Measurements from ENCODE around the gene CTSD. TPM values are rescaled to one million over a fixed set of nuclear protein-coding genes. Genes with fewer than 3 reads are reported as not detected.
"Not testable (repeated sequence)": the region's sequence is repeated elsewhere in the genome, so short reads cannot be mapped to it uniquely, and the experiment has no call there.

Gene CTSD
- 201 and 234 TPM in 2 replicates for total RNA-seq (2014; rRNA removed; shearing (Covaris generic); ENCODE audit: low replicate concordance)

GRCh38 chr11:1763796-1764661 is at the start of gene CTSD:
Gene CTSD (minus strand): TSS chr11:1763927. CDS start chr11:1763859, 68 bp downstream.
- Histone ChIP-seq H3K36me3 (peaks cover 13% of the 10 kb centered on the region), H3K27me3 (no peaks in the 10 kb centered on the region)
- peak; percentile 81 for DNase-seq

GRCh38 chr11:1813356-1813755 is 49.6 kb upstream of the CTSD start:
- not testable (repeated sequence) for H3K27me3 ChIP-seq, H3K36me3 ChIP-seq, H3K9me3 ChIP-seq, DNase-seq, H3K4me3 ChIP-seq

More at GRCh38 chr11:1763796-1764661, at the start of gene CTSD:
- Histone ChIP-seq H3K9me3 (no peaks in the 10 kb centered on the region), H3K4me3 (peak within 1 kb of the TSS; percentile 97)

- H3K36me3 ChIP-seq: no peaks in the 10 kb centered on the region
- no peak for DNase-seq
- H3K9me3 ChIP-seq: peaks cover 9% of the 10 kb centered on the region; the same call in 1 of the 2 replicates
- H3K27me3 ChIP-seq: no peaks in the 10 kb centered on the region
- H3K4me3 ChIP-seq: no peak overlapping the region
These were observed 49.1 kb upstream of the CTSD start for GRCh38 chr11:1812801-1813200.

- Histone ChIP-seq H3K9me3 (0 out of 2 replicates have a peak, but pooled peaks cover 9% of the 10 kb centered on the region), H3K36me3 (no peaks in the 10 kb centered on the region), H3K27me3 (no peaks in the 10 kb centered on the region), H3K4me3 (no peak overlapping the region)
- no peak for DNase-seq
These were observed 48.5 kb upstream of the CTSD start for GRCh38 chr11:1812274-1812673.

- no peak for DNase-seq
- Histone ChIP-seq H3K4me3 (no peak overlapping the region), H3K27me3 (no peaks in the 10 kb centered on the region), H3K9me3 (0 out of 2 replicates have a peak, but pooled peaks cover 9% of the 10 kb centered on the region), H3K36me3 (no peaks in the 10 kb centered on the region)
These were observed 47.0 kb upstream of the CTSD start for GRCh38 chr11:1810761-1811160.

- DNase-seq: no peak
- no peaks in the 10 kb centered on the region; the same call in 1 of the 2 replicates for H3K27me3 ChIP-seq
These were observed 43.7 kb upstream of the CTSD start for GRCh38 chr11:1807264-1807995.

GRCh38 chr11:1805525-1805924 is 41.8 kb upstream of the CTSD start:
- no peak for DNase-seq
- no peaks in the 10 kb centered on the region; the same call in 1 of the 2 replicates for H3K27me3 ChIP-seq
- H3K4me3 ChIP-seq: no peak overlapping the region
- 0 out of 2 replicates have a peak, but pooled peaks cover 4% of the 10 kb centered on the region for H3K9me3 ChIP-seq
- no peaks in the 10 kb centered on the region for H3K36me3 ChIP-seq

More at GRCh38 chr11:1807264-1807995, 43.7 kb upstream of the CTSD start:
- H3K36me3 ChIP-seq: no peaks in the 10 kb centered on the region
- H3K9me3 ChIP-seq: 0 out of 2 replicates have a peak, but pooled peaks cover 9% of the 10 kb centered on the region
- no peak overlapping the region for H3K4me3 ChIP-seq

GRCh38 chr11:1803835-1804519 is 40.2 kb upstream of the CTSD start:
- H3K27me3 ChIP-seq, H3K9me3 ChIP-seq, H3K4me3 ChIP-seq, H3K36me3 ChIP-seq, DNase-seq: not testable (repeated sequence)

- no peak for DNase-seq
- no peak overlapping the region for H3K4me3 ChIP-seq
- H3K36me3 ChIP-seq: no peaks in the 10 kb centered on the region
- H3K9me3 ChIP-seq: no peaks in the 10 kb centered on the region
- H3K27me3 ChIP-seq: no peaks in the 10 kb centered on the region; the same call in 1 of the 2 replicates
These were observed 39.5 kb upstream of the CTSD start for GRCh38 chr11:1803246-1803645.

- Histone ChIP-seq H3K4me3 (no peak overlapping the region), H3K27me3 (0 out of 2 replicates have a peak, but pooled peaks cover under 1% of the 10 kb centered on the region), H3K9me3 (no peaks in the 10 kb centered on the region), H3K36me3 (no peaks in the 10 kb centered on the region)
- no peak for DNase-seq
These were observed 33.8 kb upstream of the CTSD start for GRCh38 chr11:1797391-1798125.

GRCh38 chr11:1796413-1797011 is 32.8 kb upstream of the CTSD start:
- 0 out of 2 replicates have a peak, but pooled peaks cover 2% of the 10 kb centered on the region for H3K27me3 ChIP-seq
- H3K36me3 ChIP-seq: no peaks in the 10 kb centered on the region
- no peak overlapping the region for H3K4me3 ChIP-seq
- no peaks in the 10 kb centered on the region for H3K9me3 ChIP-seq
- no peak for DNase-seq

GRCh38 chr11:1793081-1793480 is 29.4 kb upstream of the CTSD start:
- Histone ChIP-seq H3K27me3 (0 out of 2 replicates have a peak, but pooled peaks cover 2% of the 10 kb centered on the region), H3K36me3 (no peaks in the 10 kb centered on the region), H3K4me3 (peak overlapping the region; percentile 16), H3K9me3 (no peaks in the 10 kb centered on the region)
- no peak for DNase-seq

- 0 out of 2 replicates have a peak, but pooled peaks cover 2% of the 10 kb centered on the region for H3K27me3 ChIP-seq
- H3K36me3 ChIP-seq: no peaks in the 10 kb centered on the region
- no peaks in the 10 kb centered on the region for H3K9me3 ChIP-seq
- DNase-seq: no peak
- H3K4me3 ChIP-seq: no peak overlapping the region
These were observed 28.7 kb upstream of the CTSD start for GRCh38 chr11:1792461-1792860.

- DNase-seq: no peak
- Histone ChIP-seq H3K27me3 (0 out of 2 replicates have a peak, but pooled peaks cover 2% of the 10 kb centered on the region), H3K4me3 (no peak overlapping the region), H3K36me3 (no peaks in the 10 kb centered on the region), H3K9me3 (no peaks in the 10 kb centered on the region)
These were observed 28.2 kb upstream of the CTSD start for GRCh38 chr11:1791912-1792311.

GRCh38 chr11:1786466-1786865 is 22.7 kb upstream of the CTSD start:
- Histone ChIP-seq H3K27me3 (no peaks in the 10 kb centered on the region), H3K36me3 (no peaks in the 10 kb centered on the region), H3K4me3 (no peak overlapping the region), H3K9me3 (no peaks in the 10 kb centered on the region)
- no peak for DNase-seq
